Muscle layer of duodenum (tissue), 2 donors: Measurements from ENCODE around the gene TNFRSF8.
"Not testable (repeated sequence)": the region's sequence is repeated elsewhere in the genome, so short reads cannot be mapped to it uniquely, and the experiment has no call there.

Experiments
- H3K27ac ChIP-seq: one replicate; pipeline ENCODE4 v1.7.0; 2013; ENCODE audit warnings: mild to moderate bottlenecking, low read length
- H3K27me3 ChIP-seq: one replicate; pipeline ENCODE4 v1.7.0; 2013; ENCODE audit warnings: low read depth, mild to moderate bottlenecking, control low read depth, low read length
- H3K36me3 ChIP-seq, 2 donors: one replicate each; pipeline ENCODE4 v1.7.0; 2013; ENCODE audit warnings: low read length in 2 of 2, control low read depth in 1 of 2, mild to moderate bottlenecking in 1 of 2; ENCODE audit not compliant: insufficient read depth in 2 of 2, control insufficient read depth in 1 of 2
- H3K4me1 ChIP-seq, 2 donors: one replicate each; pipeline ENCODE4 v1.7.0; 2013; ENCODE audit warnings: low read length in 2 of 2, mild to moderate bottlenecking in 2 of 2, control low read depth in 1 of 2, moderate library complexity in 1 of 2; ENCODE audit not compliant: insufficient read depth in 2 of 2, control insufficient read depth in 1 of 2
- H3K4me3 ChIP-seq, 2 donors: one replicate each; pipeline ENCODE4 v1.7.0; 2013; ENCODE audit warnings: low read length in 2 of 2, low read depth in 1 of 2, mild to moderate bottlenecking in 1 of 2
- H3K9me3 ChIP-seq, 2 donors: one replicate each; pipeline ENCODE4 v1.7.0; 2013; ENCODE audit warnings: low read length in 2 of 2, control low read depth in 1 of 2, mild to moderate bottlenecking in 1 of 2; ENCODE audit not compliant: control insufficient read depth in 1 of 2
- donor health status: healthy.

TNFRSF8 gene

GRCh38 chr1:12028957-12029511, 34.1 kb upstream of the TNFRSF8 start:
- H3K27ac ChIP-seq = no peak overlapping the region
- no peaks in the 10 kb centered on the region for H3K27me3 ChIP-seq
- no peak overlapping the region for H3K4me3 ChIP-seq
- no peaks in the 10 kb centered on the region for H3K4me1 ChIP-seq
- H3K36me3 ChIP-seq = peaks cover 14 to 67% of the 10 kb centered on the region in 2 donors
- H3K9me3 ChIP-seq = no peaks in the 10 kb centered on the region

- Histone ChIP-seq H3K36me3 (peaks cover 14 to 59% of the 10 kb centered on the region in 2 donors), H3K27me3 (no peaks in the 10 kb centered on the region), H3K4me1 (no peaks in the 10 kb centered on the region), H3K27ac (no peak overlapping the region), H3K9me3 (no peaks in the 10 kb centered on the region), H3K4me3 (no peak overlapping the region)
Observed at GRCh38 chr1:12029720-12030339, 33.3 kb upstream of the TNFRSF8 start.

- H3K9me3 ChIP-seq = no peaks in the 10 kb centered on the region
- H3K36me3 ChIP-seq = peaks cover 11 to 57% of the 10 kb centered on the region in 2 donors
- no peak overlapping the region for H3K27ac ChIP-seq
- H3K4me3 ChIP-seq = no peak overlapping the region
- no peaks in the 10 kb centered on the region for H3K27me3 ChIP-seq
- no peaks in the 10 kb centered on the region for H3K4me1 ChIP-seq
Observed at GRCh38 chr1:12031039-12031980, 31.8 kb upstream of the TNFRSF8 start.

- no peaks in the 10 kb centered on the region for H3K27me3 ChIP-seq
- H3K36me3 ChIP-seq = peaks cover 8 to 48% of the 10 kb centered on the region in 2 donors
- H3K27ac ChIP-seq = no peak overlapping the region
- no peaks in the 10 kb centered on the region for H3K4me1 ChIP-seq
- H3K4me3 ChIP-seq = no peak overlapping the region
- no peaks in the 10 kb centered on the region for H3K9me3 ChIP-seq
Observed at GRCh38 chr1:12032161-12032621, 30.9 kb upstream of the TNFRSF8 start.

- not testable (repeated sequence) for H3K27ac ChIP-seq, H3K4me3 ChIP-seq, H3K9me3 ChIP-seq, H3K27me3 ChIP-seq, H3K4me1 ChIP-seq
- H3K36me3 ChIP-seq = peaks cover 5 to 36% of the 10 kb centered on the region in 2 donors
Observed at GRCh38 chr1:12033441-12033840, 29.7 kb upstream of the TNFRSF8 start.

- Histone ChIP-seq H3K4me1 (no peaks in the 10 kb centered on the region), H3K27ac (no peak overlapping the region), H3K9me3 (no peaks in the 10 kb centered on the region), H3K36me3 (peaks cover 0 to 29% of the 10 kb centered on the region in 2 donors), H3K27me3 (no peaks in the 10 kb centered on the region), H3K4me3 (no peak overlapping the region)
Observed at GRCh38 chr1:12034381-12034801, 28.7 kb upstream of the TNFRSF8 start.

GRCh38 chr1:12035312-12035711, 27.8 kb upstream of the TNFRSF8 start:
- H3K27ac ChIP-seq = no peak overlapping the region
- H3K36me3 ChIP-seq = peaks cover 0 to 20% of the 10 kb centered on the region in 2 donors
- H3K4me1 ChIP-seq = no peaks in the 10 kb centered on the region
- H3K4me3 ChIP-seq = no peak overlapping the region
- no peaks in the 10 kb centered on the region for H3K9me3 ChIP-seq
- H3K27me3 ChIP-seq = no peaks in the 10 kb centered on the region

GRCh38 chr1:12037486-12038355, 25.4 kb upstream of the TNFRSF8 start:
- Histone ChIP-seq H3K4me1 (no peaks in the 10 kb centered on the region), H3K4me3 (no peak overlapping the region), H3K9me3 (no peaks in the 10 kb centered on the region), H3K36me3 (no peaks in the 10 kb centered on the region), H3K27me3 (no peaks in the 10 kb centered on the region), H3K27ac (no peak overlapping the region)

- H3K4me1 ChIP-seq = no peaks in the 10 kb centered on the region
- H3K4me3 ChIP-seq = no peak overlapping the region
- no peaks in the 10 kb centered on the region for H3K36me3 ChIP-seq
- H3K9me3 ChIP-seq = no peaks in the 10 kb centered on the region
- no peak overlapping the region for H3K27ac ChIP-seq
- H3K27me3 ChIP-seq = no peaks in the 10 kb centered on the region
Observed at GRCh38 chr1:12038356-12039163, 24.5 kb upstream of the TNFRSF8 start.

GRCh38 chr1:12039164-12039525, 24.0 kb upstream of the TNFRSF8 start:
- no peaks in the 10 kb centered on the region for H3K4me1 ChIP-seq
- H3K4me3 ChIP-seq = no peak overlapping the region
- no peaks in the 10 kb centered on the region for H3K9me3 ChIP-seq
- no peaks in the 10 kb centered on the region for H3K36me3 ChIP-seq
- H3K27ac ChIP-seq = no peak overlapping the region
- H3K27me3 ChIP-seq = no peaks in the 10 kb centered on the region
